ENCODE measurements around the gene CPNE8.

CPNE8 gene

DNA sequence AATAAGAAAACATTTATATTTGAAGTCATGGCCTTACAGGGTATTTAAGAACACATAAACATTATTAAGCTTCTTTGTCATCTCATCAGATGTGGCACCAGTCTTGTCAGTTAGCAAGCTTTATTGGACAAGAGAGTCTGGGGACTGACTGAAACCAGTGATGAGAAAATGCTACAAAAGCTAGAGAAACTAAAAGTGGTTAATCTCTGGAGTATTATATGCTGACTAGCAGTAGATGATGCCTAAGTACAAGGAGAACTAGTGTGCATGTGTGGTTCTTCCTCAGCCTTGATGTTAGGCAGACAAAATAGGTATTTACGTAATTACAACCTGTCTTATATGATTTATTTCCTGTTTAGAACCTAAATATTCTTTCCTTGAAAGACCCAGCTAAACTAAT is 176.5 kb downstream of the CPNE8 start:
- TF ChIP-seq EZH2phosphoT487 (IDR thresholded peaks at IDR 0.05; ENCODE audit: borderline replicate concordance) = no peak
- TF ChIP-seq, protein P1, sequence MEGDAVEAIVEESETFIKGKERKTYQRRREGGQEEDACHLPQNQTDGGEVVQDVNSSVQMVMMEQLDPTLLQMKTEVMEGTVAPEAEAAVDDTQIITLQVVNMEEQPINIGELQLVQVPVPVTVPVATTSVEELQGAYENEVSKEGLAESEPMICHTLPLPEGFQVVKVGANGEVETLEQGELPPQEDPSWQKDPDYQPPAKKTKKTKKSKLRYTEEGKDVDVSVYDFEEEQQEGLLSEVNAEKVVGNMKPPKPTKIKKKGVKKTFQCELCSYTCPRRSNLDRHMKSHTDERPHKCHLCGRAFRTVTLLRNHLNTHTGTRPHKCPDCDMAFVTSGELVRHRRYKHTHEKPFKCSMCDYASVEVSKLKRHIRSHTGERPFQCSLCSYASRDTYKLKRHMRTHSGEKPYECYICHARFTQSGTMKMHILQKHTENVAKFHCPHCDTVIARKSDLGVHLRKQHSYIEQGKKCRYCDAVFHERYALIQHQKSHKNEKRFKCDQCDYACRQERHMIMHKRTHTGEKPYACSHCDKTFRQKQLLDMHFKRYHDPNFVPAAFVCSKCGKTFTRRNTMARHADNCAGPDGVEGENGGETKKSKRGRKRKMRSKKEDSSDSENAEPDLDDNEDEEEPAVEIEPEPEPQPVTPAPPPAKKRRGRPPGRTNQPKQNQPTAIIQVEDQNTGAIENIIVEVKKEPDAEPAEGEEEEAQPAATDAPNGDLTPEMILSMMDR (conservative IDR thresholded peaks at IDR 0.05; ENCODE audit: low read length) = no peak
- H3K79me2 ChIP-seq (ENCODE audit: insufficient read depth, low read length) = no peaks in the 10 kb centered on the region

DNA sequence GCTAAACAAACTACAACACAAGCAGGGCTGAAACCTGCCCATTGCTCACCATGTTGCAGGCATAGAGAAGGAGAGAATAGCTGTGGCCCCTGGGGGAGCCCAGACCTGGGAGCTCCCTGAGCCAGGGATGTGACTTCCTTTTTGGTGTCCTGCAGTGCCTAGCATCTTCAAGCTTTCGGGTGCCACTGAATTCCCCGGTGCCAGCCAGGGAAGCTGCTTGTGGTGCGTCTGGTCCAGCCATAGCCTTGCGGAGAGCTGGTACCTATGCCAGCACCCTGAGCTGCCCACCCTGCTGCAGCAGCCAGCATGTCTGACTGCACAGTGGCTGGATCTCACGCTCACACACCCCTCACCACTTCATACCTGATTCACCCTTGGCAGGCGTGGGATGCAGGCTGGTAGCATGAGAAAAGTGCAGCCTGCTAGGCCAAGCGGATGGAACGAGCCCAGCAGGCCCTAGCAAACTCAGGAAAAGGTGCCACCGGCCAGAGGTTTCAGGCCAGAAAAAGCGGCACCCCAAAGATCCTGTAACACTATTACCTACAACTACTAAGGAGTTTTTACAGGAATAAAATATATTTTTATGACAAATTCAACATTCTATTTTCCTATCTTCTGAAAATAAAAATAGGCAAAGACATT is 183.7 kb downstream of the CPNE8 start:
- H4K20me1 ChIP-seq (ENCODE audit: insufficient read depth, low read length, poor library complexity, severe bottlenecking) = no peaks in the 10 kb centered on the region
- no peaks in the 10 kb centered on the region for H3K79me2 ChIP-seq (ENCODE audit: insufficient read depth, low read length)

More for the DNA sequence above, 176.5 kb downstream of the CPNE8 start:
- Histone ChIP-seq H3K9me2 (replicated peaks; ENCODE audit: low read depth, low read length) (no peaks in the 10 kb centered on the region), H3K4me2 (ENCODE audit: low read depth, low read length, poor library complexity, severe bottlenecking) (no peak overlapping the region), H4K20me1 (ENCODE audit: insufficient read depth, low read length, poor library complexity, severe bottlenecking) (no peaks in the 10 kb centered on the region), H3K9me3 (ENCODE audit: insufficient read depth, low read depth, low read length) (no peaks in the 10 kb centered on the region), H3K9ac (ENCODE audit: low read depth, low read length, poor library complexity, severe bottlenecking) (no peak overlapping the region), H3K27me3 (ENCODE audit: insufficient read depth, low read length, poor library complexity, severe bottlenecking) (no peaks in the 10 kb centered on the region), H3F3A (ENCODE audit: low read depth) (no peaks in the 10 kb centered on the region), H3K4me1 (ENCODE audit: insufficient read depth, low read length, poor library complexity, severe bottlenecking) (no peaks in the 10 kb centered on the region), H3K36me3 (ENCODE audit: insufficient read depth, low read length) (no peaks in the 10 kb centered on the region), H3K4me3 (ENCODE audit: low read length, poor library complexity, severe bottlenecking) (no peak overlapping the region), H2AFZ (ENCODE audit: low read length) (no peak overlapping the region)

DNA sequence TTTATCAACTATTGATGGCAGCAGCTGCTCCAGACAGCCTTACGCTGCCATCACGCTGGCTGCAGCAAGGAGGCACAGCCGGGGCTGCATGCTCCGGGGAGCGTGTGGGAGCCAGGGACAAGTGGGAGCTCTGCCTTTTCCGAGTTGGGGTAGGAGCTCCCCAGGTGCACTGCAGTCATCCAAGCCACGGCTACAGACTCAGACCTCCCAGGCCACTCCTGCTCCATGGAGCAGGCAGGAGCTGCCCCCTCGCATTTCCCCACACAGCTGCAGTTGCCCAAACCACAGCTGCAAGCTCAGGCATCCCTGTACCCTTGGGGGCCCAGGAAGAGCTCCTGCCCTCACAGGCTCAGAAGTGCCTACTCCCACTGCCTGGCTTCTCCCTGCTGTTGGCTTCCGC is 184.7 kb downstream of the CPNE8 start:
- Histone ChIP-seq H3K36me3 (ENCODE audit: insufficient read depth, low read length) (no peaks in the 10 kb centered on the region), H3K4me3 (ENCODE audit: low read length, poor library complexity, severe bottlenecking) (no peak overlapping the region), H3K4me2 (ENCODE audit: low read depth, low read length, poor library complexity, severe bottlenecking) (no peak overlapping the region), H3F3A (ENCODE audit: low read depth) (no peaks in the 10 kb centered on the region), H3K9me2 (replicated peaks; ENCODE audit: low read depth, low read length) (no peaks in the 10 kb centered on the region), H3K4me1 (ENCODE audit: insufficient read depth, low read length, poor library complexity, severe bottlenecking) (no peaks in the 10 kb centered on the region), H3K27me3 (ENCODE audit: insufficient read depth, low read length, poor library complexity, severe bottlenecking) (no peaks in the 10 kb centered on the region), H2AFZ (ENCODE audit: low read length) (no peak overlapping the region), H3K79me2 (ENCODE audit: insufficient read depth, low read length) (no peaks in the 10 kb centered on the region), H3K9ac (ENCODE audit: low read depth, low read length, poor library complexity, severe bottlenecking) (no peak overlapping the region), H4K20me1 (ENCODE audit: insufficient read depth, low read length, poor library complexity, severe bottlenecking) (no peaks in the 10 kb centered on the region), H3K9me3 (ENCODE audit: insufficient read depth, low read depth, low read length) (no peaks in the 10 kb centered on the region)
- TF ChIP-seq, protein P1 (conservative IDR thresholded peaks at IDR 0.05; ENCODE audit: low read length) = no peak
- no peak for TF ChIP-seq EZH2phosphoT487 (IDR thresholded peaks at IDR 0.05; ENCODE audit: borderline replicate concordance)

More for the DNA sequence above, 183.7 kb downstream of the CPNE8 start:
- Histone ChIP-seq H2AFZ (ENCODE audit: low read length) (no peak overlapping the region), H3K27me3 (ENCODE audit: insufficient read depth, low read length, poor library complexity, severe bottlenecking) (no peaks in the 10 kb centered on the region), H3K9me2 (replicated peaks; ENCODE audit: low read depth, low read length) (no peaks in the 10 kb centered on the region), H3K4me1 (ENCODE audit: insufficient read depth, low read length, poor library complexity, severe bottlenecking) (no peaks in the 10 kb centered on the region), H3F3A (ENCODE audit: low read depth) (no peaks in the 10 kb centered on the region), H3K4me3 (ENCODE audit: low read length, poor library complexity, severe bottlenecking) (no peak overlapping the region), H3K9me3 (ENCODE audit: insufficient read depth, low read depth, low read length) (no peaks in the 10 kb centered on the region), H3K9ac (ENCODE audit: low read depth, low read length, poor library complexity, severe bottlenecking) (no peak overlapping the region), H3K4me2 (ENCODE audit: low read depth, low read length, poor library complexity, severe bottlenecking) (no peak overlapping the region), H3K36me3 (ENCODE audit: insufficient read depth, low read length) (no peaks in the 10 kb centered on the region)
- no peak for TF ChIP-seq EZH2phosphoT487 (IDR thresholded peaks at IDR 0.05; ENCODE audit: borderline replicate concordance)
- TF ChIP-seq, protein P1 (conservative IDR thresholded peaks at IDR 0.05; ENCODE audit: low read length) = no peak

Data from Loucy (cell line).